ENCODE results near the gene PCDHGB7. TPM values are rescaled to one million over a fixed set of nuclear protein-coding genes. Genes with fewer than 3 reads are reported as not detected.
"Not testable (repeated sequence)": the region's sequence is repeated elsewhere in the genome, so short reads cannot be mapped to it uniquely, and the experiment has no call there.

Gene PCDHGB7
- total and polyA plus RNA-seq, 5 donors, result 3.5 to 10.6 (median 10.4) TPM

GRCh38 chr5:141432726-141433125 is 15.2 kb downstream of the PCDHGB7 start:
- 26% methylated on average over 29 of the region's 29 CpGs for WGBS
- not testable (repeated sequence) for H3K27me3 ChIP-seq (ENCODE audit: control insufficient read depth, insufficient read depth); H3K9me3 ChIP-seq (ENCODE audit: control insufficient read depth, low read length); H3K4me1 ChIP-seq (ENCODE audit: control insufficient read depth, insufficient read depth, low read length); H3K4me3 ChIP-seq (ENCODE audit: low read length); DNase-seq; ATAC-seq; H3K27ac ChIP-seq (ENCODE audit: low read length)
- intact Hi-C loops (cut with DNase I), result loop anchor here in 1 of 4 donors (5.0 kb wide), 1 partner anchor 90 kb away; no protein-coding TSS in a partner anchor

DNA sequence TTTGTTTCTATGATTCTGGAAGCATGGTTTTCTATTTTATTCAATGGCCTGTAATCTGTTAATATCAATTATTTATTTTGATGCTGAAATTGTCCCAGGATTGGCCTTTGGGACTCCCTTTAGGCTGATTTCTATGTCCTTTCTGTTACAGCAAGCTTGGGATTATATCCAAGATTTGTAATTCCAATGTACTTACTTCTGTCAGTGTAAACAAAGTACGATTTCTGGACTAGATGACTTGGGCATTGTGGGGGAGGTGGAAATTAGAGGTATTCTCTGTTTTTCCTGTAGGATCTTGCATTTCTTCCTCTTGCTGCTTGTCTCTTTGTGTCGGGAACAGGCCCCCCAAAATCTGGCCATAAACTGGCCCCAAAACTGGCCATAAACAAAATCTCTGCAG is 16.5 kb downstream of the PCDHGB7 start:
- DNase-seq, result no peak
- Histone ChIP-seq H3K4me3 (ENCODE audit: low read length) (no peak overlapping the region), H3K27me3 (ENCODE audit: control insufficient read depth, insufficient read depth) (no peaks in the 10 kb centered on the region), H3K9me3 (ENCODE audit: control insufficient read depth, low read length) (no peaks in the 10 kb centered on the region), H3K27ac (ENCODE audit: low read length) (no peak overlapping the region), H3K4me1 (ENCODE audit: control insufficient read depth, insufficient read depth, low read length) (no peaks in the 10 kb centered on the region)
- 79% methylated on average over 2 of the region's 2 CpGs for WGBS
- intact Hi-C loops (cut with DNase I), result loop anchor here in 1 of 4 donors (5.0 kb wide), 1 partner anchor 88 kb away; no protein-coding TSS in a partner anchor
- no peak for ATAC-seq

DNA sequence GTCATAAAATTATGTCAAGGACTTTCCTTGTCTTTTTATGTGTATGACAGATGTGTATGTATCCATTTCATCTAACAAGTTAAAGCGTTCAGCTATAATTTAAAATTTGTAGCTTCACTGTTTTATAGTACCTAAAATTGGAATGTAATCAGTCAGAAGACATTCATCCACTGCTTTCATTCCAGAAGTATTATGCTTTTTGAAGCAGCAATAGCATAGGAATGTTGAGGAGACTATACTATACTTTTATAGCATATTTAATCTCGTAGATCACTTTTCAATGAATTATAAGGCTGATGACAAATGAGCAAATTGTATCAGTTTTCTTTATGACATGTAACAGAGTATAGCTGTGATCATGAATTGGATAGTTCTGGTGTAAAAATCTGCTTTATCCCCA is 19.7 kb downstream of the PCDHGB7 start:
- Histone ChIP-seq H3K27me3 (ENCODE audit: control insufficient read depth, insufficient read depth) (no peaks in the 10 kb centered on the region), H3K9me3 (ENCODE audit: control insufficient read depth, low read length) (no peaks in the 10 kb centered on the region), H3K4me1 (ENCODE audit: control insufficient read depth, insufficient read depth, low read length) (no peaks in the 10 kb centered on the region), H3K27ac (ENCODE audit: low read length) (no peak overlapping the region), H3K4me3 (ENCODE audit: low read length) (no peak overlapping the region)
- 94% methylated on average over 2 of the region's 2 CpGs for WGBS
- intact Hi-C loops (cut with DNase I), result no loop called here
- no peak for ATAC-seq
- DNase-seq, result no peak

DNA sequence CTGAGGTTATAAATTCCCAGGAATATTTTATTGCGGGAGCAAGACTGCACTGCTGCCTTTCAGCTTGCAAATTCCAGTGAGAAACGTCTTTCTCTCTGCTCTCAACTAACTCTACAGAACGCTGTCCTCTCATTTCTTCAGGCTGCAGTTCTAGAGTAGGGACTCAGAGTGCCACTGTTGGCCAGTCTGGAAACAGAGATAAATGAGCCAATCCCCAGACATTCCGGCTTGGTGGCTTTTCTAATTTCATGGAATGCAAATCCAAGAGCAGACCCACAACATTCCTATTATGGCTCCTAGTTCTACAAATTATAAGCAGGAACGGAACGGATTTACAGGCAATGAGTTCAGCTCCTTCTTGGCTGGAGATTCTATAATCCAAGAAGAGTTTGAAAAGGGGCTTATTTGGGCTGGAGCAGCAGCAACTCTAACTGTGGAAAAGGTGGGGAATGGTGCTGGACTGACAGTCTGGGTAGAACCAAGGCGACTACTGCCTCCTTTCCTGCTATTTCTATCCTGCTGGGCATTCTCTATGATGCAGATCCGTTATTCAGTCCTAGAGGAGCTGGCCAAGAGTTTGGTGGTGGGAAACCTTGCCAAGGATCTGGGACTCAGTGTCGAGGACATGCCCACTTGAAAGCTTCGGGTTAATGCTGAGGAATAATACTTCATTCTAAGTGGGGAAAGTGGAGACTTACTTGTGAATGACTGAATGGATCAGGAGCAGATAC is 22.1 kb downstream of the PCDHGB7 start:
- Histone ChIP-seq H3K4me3 (ENCODE audit: low read length) (no peak overlapping the region), H3K27ac (ENCODE audit: low read length) (no peak overlapping the region), H3K4me1 (ENCODE audit: control insufficient read depth, insufficient read depth, low read length) (no peaks in the 10 kb centered on the region), H3K9me3 (ENCODE audit: control insufficient read depth, low read length) (no peaks in the 10 kb centered on the region), H3K27me3 (ENCODE audit: control insufficient read depth, insufficient read depth) (no peaks in the 10 kb centered on the region)
- intact Hi-C loops (cut with DNase I), result no loop called here
- no peak for ATAC-seq
- WGBS, result 66% methylated on average over 10 of the region's 10 CpGs
- no peak for DNase-seq

DNA sequence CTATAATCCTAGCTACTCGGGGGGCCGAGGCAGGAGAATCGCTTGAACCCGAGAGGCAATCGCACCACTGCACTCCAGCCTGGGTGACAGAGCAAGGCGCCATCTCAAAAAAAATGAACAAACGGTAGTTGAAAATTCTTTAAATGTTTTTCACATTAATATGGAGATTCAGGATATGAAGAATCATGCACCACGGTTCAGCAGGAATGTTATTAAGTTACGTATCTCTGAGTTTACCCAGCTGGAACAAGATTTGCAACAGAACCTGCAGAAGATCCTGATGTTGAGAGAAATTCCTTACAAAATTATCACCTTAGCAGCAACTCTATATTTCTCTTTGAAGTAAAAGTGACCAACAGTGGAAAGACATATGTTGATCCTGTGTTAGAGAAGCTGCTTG is 22.9 kb downstream of the PCDHGB7 start:
- Histone ChIP-seq H3K4me1 (ENCODE audit: control insufficient read depth, insufficient read depth, low read length) (no peaks in the 10 kb centered on the region), H3K27ac (ENCODE audit: low read length) (no peak overlapping the region), H3K9me3 (ENCODE audit: control insufficient read depth, low read length) (no peaks in the 10 kb centered on the region), H3K4me3 (ENCODE audit: low read length) (no peak overlapping the region), H3K27me3 (ENCODE audit: control insufficient read depth, insufficient read depth) (no peaks in the 10 kb centered on the region)
- no peak for DNase-seq
- intact Hi-C loops (cut with DNase I), result no loop called here
- no peak for ATAC-seq
- WGBS, result 93% methylated on average over 9 of the region's 9 CpGs

DNA sequence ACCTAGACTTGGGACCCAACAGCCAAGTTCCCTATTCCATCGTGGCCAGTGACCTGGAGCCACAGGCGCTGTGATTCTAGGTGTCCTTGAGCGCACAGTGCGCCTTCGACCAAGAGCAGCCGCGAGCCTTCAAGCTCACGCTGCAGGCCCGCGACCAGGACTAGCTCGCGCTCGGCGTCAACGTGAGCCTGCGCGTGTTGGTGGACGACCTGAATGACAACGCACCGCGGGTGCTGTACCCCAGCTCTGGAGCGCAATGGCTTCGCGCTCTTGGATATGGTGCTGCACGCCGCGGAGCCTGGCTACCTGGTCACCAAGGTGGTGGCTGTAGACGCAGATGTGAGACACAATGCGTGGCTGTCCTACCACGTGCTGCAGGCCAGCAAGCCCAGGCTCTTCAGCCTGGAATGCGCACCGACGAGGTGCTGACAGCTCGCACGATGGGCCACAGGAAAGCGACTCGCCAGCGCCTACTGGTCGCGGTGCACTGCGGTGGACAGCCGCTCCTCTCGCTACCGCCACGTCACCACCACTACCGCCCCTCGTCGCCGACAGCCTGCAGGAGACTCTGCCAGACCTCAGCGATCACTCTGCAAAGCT is 24.2 kb downstream of the PCDHGB7 start:
- no peak overlapping the region for H3K4me3 ChIP-seq (ENCODE audit: low read length)
- H3K27ac ChIP-seq (ENCODE audit: low read length), result no peak overlapping the region
- H3K9me3 ChIP-seq (ENCODE audit: control insufficient read depth, low read length), result no peaks in the 10 kb centered on the region
- no peaks in the 10 kb centered on the region for H3K4me1 ChIP-seq (ENCODE audit: control insufficient read depth, insufficient read depth, low read length)
- intact Hi-C loops (cut with DNase I), result no loop called here
- 45% methylated on average over 50 of the region's 50 CpGs for WGBS
- DNase-seq, result peak; percentile 39 to 73 (median 63)
- no peaks in the 10 kb centered on the region for H3K27me3 ChIP-seq (ENCODE audit: control insufficient read depth, insufficient read depth)
- peak; percentile 67 to 70 for ATAC-seq

DNA sequence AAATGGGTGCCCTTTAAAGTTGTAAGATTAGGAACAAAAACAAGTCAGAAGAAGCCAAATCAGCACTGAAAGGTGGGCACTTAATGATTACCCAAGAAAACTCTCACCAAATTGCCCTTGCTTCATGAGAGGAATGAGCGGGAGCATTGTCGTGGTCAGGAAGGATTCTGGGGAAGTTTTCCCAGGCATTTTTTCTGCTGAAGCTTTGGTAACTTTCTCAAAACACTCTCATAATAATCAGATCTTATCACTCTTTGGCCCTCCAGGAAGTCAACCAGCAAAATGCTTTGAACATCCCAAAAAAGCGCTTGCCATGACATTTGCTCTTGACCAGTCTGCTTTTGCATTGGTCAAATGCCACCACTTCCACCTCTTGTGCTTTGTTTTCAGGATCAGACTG is 47.9 kb downstream of the PCDHGB7 start:
- intact Hi-C loops (cut with DNase I), result no loop called here
- Histone ChIP-seq H3K9me3 (ENCODE audit: control insufficient read depth, low read length) (no peaks in the 10 kb centered on the region), H3K4me3 (ENCODE audit: low read length) (no peak overlapping the region), H3K27me3 (ENCODE audit: control insufficient read depth, insufficient read depth) (no peaks in the 10 kb centered on the region), H3K4me1 (ENCODE audit: control insufficient read depth, insufficient read depth, low read length) (no peaks in the 10 kb centered on the region), H3K27ac (ENCODE audit: low read length) (no peak overlapping the region)
- WGBS, result 94% methylated on average over 3 of the region's 3 CpGs
- ATAC-seq (no peak), DNase-seq (no peak)

Other genes starting within 250 kb of the PCDHGB7 start
Only the 30 nearest of the 37 such genes appear.
- 1 to 10 TPM; 1.9 to 2.9 (median 2.5) TPM for gene PCDHB11, start 218.1 kb upstream of the PCDHGB7 start, total RNA-seq
- gene PCDHB11, start 218.1 kb upstream of the PCDHGB7 start, polyA plus RNA-seq, result 0.48 TPM
- 1 to 10 TPM; 1.7 to 3.3 (median 2.8) TPM for gene PCDHB12, start 209.0 kb upstream of the PCDHGB7 start, total RNA-seq
- 0.72 TPM for gene PCDHB12, start 209.0 kb upstream of the PCDHGB7 start, polyA plus RNA-seq
- gene PCDHB13, start 203.8 kb upstream of the PCDHGB7 start, total RNA-seq, result 1 to 10 TPM; 4.3 to 5.8 (median 5.3) TPM
- 1.7 TPM for gene PCDHB13, start 203.8 kb upstream of the PCDHGB7 start, polyA plus RNA-seq
- 1 to 10 TPM; 4.3 to 5.9 (median 5.3) TPM for gene PCDHB14, start 194.3 kb upstream of the PCDHGB7 start, total RNA-seq
- 2.3 TPM for gene PCDHB14, start 194.3 kb upstream of the PCDHGB7 start, polyA plus RNA-seq
- 1 to 10 TPM; 2.9 to 6.7 (median 5.3) TPM for gene PCDHB15, start 172.3 kb upstream of the PCDHGB7 start, total RNA-seq
- gene PCDHB15, start 172.3 kb upstream of the PCDHGB7 start, polyA plus RNA-seq, result 2.5 TPM
- gene SLC25A2, start 113.6 kb upstream of the PCDHGB7 start, total RNA-seq, result under 1 TPM in 2 of 4 donors, not detected in 2; 0.17 to 0.37 TPM
- gene SLC25A2, start 113.6 kb upstream of the PCDHGB7 start, polyA plus RNA-seq, result 0.14 TPM
- 100 to 1,000 TPM in 1 of 4 donors, 10 to 100 TPM in 3; 86.7 to 109 (median 95.1) TPM for gene TAF7, start 96.9 kb upstream of the PCDHGB7 start, total RNA-seq
- gene TAF7, start 96.9 kb upstream of the PCDHGB7 start, polyA plus RNA-seq, result 94.6 TPM
- gene PCDHGA1, start 87.2 kb upstream of the PCDHGB7 start, total RNA-seq, result 1 to 10 TPM; 1.7 to 2.8 (median 1.8) TPM
- gene PCDHGA1, start 87.2 kb upstream of the PCDHGB7 start, polyA plus RNA-seq, result 0.70 TPM
- gene PCDHGA2, start 78.9 kb upstream of the PCDHGB7 start, total RNA-seq, result 1 to 10 TPM; 6.4 to 9.4 (median 7.1) TPM
- gene PCDHGA2, start 78.9 kb upstream of the PCDHGB7 start, polyA plus RNA-seq, result 2.2 TPM
- gene PCDHGA3, start 73.8 kb upstream of the PCDHGB7 start, total RNA-seq, result 1 to 10 TPM; 4.9 to 7.7 (median 5.6) TPM
- gene PCDHGA3, start 73.8 kb upstream of the PCDHGB7 start, polyA plus RNA-seq, result 2.1 TPM
- gene PCDHGB1, start 67.6 kb upstream of the PCDHGB7 start, total RNA-seq, result 1 to 10 TPM; 2.7 to 4.4 (median 3.8) TPM
- gene PCDHGB1, start 67.6 kb upstream of the PCDHGB7 start, polyA plus RNA-seq, result 1.3 TPM
- 1 to 10 TPM; 4.4 to 5.8 (median 5.7) TPM for gene PCDHGA4, start 62.7 kb upstream of the PCDHGB7 start, total RNA-seq
- 1.7 TPM for gene PCDHGA4, start 62.7 kb upstream of the PCDHGB7 start, polyA plus RNA-seq
- gene PCDHGB2, start 57.7 kb upstream of the PCDHGB7 start, total RNA-seq, result 1 to 10 TPM; 3.5 to 6.5 (median 5.0) TPM
- 1.9 TPM for gene PCDHGB2, start 57.7 kb upstream of the PCDHGB7 start, polyA plus RNA-seq
- gene PCDHGA5, start 53.5 kb upstream of the PCDHGB7 start, total RNA-seq, result 1 to 10 TPM; 3.4 to 4.7 (median 4.2) TPM
- gene PCDHGA5, start 53.5 kb upstream of the PCDHGB7 start, polyA plus RNA-seq, result 2.0 TPM
- 1 to 10 TPM; 4.8 to 5.5 (median 5.1) TPM for gene PCDHGB3, start 47.4 kb upstream of the PCDHGB7 start, total RNA-seq
- gene PCDHGB3, start 47.4 kb upstream of the PCDHGB7 start, polyA plus RNA-seq, result 1.7 TPM
- 1 to 10 TPM; 3.7 to 5.3 (median 4.9) TPM for gene PCDHGA6, start 43.8 kb upstream of the PCDHGB7 start, total RNA-seq
- 2.2 TPM for gene PCDHGA6, start 43.8 kb upstream of the PCDHGB7 start, polyA plus RNA-seq
- 1 to 10 TPM; 3.9 to 5.2 (median 4.5) TPM for gene PCDHGA7, start 34.9 kb upstream of the PCDHGB7 start, total RNA-seq
- gene PCDHGA7, start 34.9 kb upstream of the PCDHGB7 start, polyA plus RNA-seq, result 1.8 TPM
- 1 to 10 TPM; 4.8 to 5.5 (median 5.3) TPM for gene PCDHGB4, start 30.0 kb upstream of the PCDHGB7 start, total RNA-seq
- 2.0 TPM for gene PCDHGB4, start 30.0 kb upstream of the PCDHGB7 start, polyA plus RNA-seq
- gene PCDHGA8, start 25.0 kb upstream of the PCDHGB7 start, total RNA-seq, result 1 to 10 TPM; 4.0 to 5.2 (median 4.3) TPM
- gene PCDHGA8, start 25.0 kb upstream of the PCDHGB7 start, polyA plus RNA-seq, result 1.3 TPM
- 1 to 10 TPM; 6.4 to 8.6 (median 6.8) TPM for gene PCDHGB5, start 19.7 kb upstream of the PCDHGB7 start, total RNA-seq
- gene PCDHGB5, start 19.7 kb upstream of the PCDHGB7 start, polyA plus RNA-seq, result 3.3 TPM
- gene PCDHGA9, start 14.9 kb upstream of the PCDHGB7 start, total RNA-seq, result 1 to 10 TPM; 3.7 to 5.4 (median 3.7) TPM
- 1.6 TPM for gene PCDHGA9, start 14.9 kb upstream of the PCDHGB7 start, polyA plus RNA-seq
- 1 to 10 TPM; 5.9 to 6.6 (median 6.3) TPM for gene PCDHGB6, start 9.7 kb upstream of the PCDHGB7 start, total RNA-seq
- 3.1 TPM for gene PCDHGB6, start 9.7 kb upstream of the PCDHGB7 start, polyA plus RNA-seq
- gene PCDHGA10, start 4.7 kb upstream of the PCDHGB7 start, total RNA-seq, result 1 to 10 TPM; 3.9 to 5.3 (median 4.5) TPM
- gene PCDHGA10, start 4.7 kb upstream of the PCDHGB7 start, polyA plus RNA-seq, result 1.6 TPM
- 1 to 10 TPM; 3.1 to 4.2 (median 3.6) TPM for gene PCDHGA11, start 3.4 kb downstream of the PCDHGB7 start, total RNA-seq
- 2.2 TPM for gene PCDHGA11, start 3.4 kb downstream of the PCDHGB7 start, polyA plus RNA-seq
- 1 to 10 TPM; 4.8 to 7.1 (median 5.6) TPM for gene PCDHGA12, start 12.8 kb downstream of the PCDHGB7 start, total RNA-seq
- gene PCDHGA12, start 12.8 kb downstream of the PCDHGB7 start, polyA plus RNA-seq, result 2.7 TPM
- gene PCDHGC3, start 58.3 kb downstream of the PCDHGB7 start, total RNA-seq, result 10 to 100 TPM; 19.6 to 42.5 (median 33.5) TPM
- gene PCDHGC3, start 58.3 kb downstream of the PCDHGB7 start, polyA plus RNA-seq, result 35.5 TPM
- gene PCDHGC4, start 67.4 kb downstream of the PCDHGB7 start, total RNA-seq, result 1 to 10 TPM; 1.4 to 2.3 (median 1.8) TPM
- gene PCDHGC4, start 67.4 kb downstream of the PCDHGB7 start, polyA plus RNA-seq, result 1.3 TPM
- 1 to 10 TPM; 1.4 to 2.3 (median 1.9) TPM for gene PCDHGC5, start 71.4 kb downstream of the PCDHGB7 start, total RNA-seq
- 1.4 TPM for gene PCDHGC5, start 71.4 kb downstream of the PCDHGB7 start, polyA plus RNA-seq
- 10 to 100 TPM; 15.8 to 53.0 (median 19.2) TPM for gene DIAPH1, start 201.3 kb downstream of the PCDHGB7 start, total RNA-seq
- gene DIAPH1, start 201.3 kb downstream of the PCDHGB7 start, polyA plus RNA-seq, result 11.8 TPM
- 10 to 100 TPM; 25.4 to 35.0 (median 28.0) TPM for gene HDAC3, start 219.2 kb downstream of the PCDHGB7 start, total RNA-seq
- gene HDAC3, start 219.2 kb downstream of the PCDHGB7 start, polyA plus RNA-seq, result 28.8 TPM